Liver (tissue), 9 donors: Measurements from ENCODE around the gene RGS7. TPM values are rescaled to one million over a fixed set of nuclear protein-coding genes. Genes with fewer than 3 reads are reported as not detected.

Source experiments
- DNase-seq: peaks from one replicate; pipeline ENCODE4 v3.0.0-alpha.2; 2017; ENCODE audit warnings: low spot score
- H3K27ac ChIP-seq, 2 donors: one replicate each; pipeline ENCODE4 v1.7.0; 2013; ENCODE audit warnings: inconsistent platforms in 2 of 2, low read length in 2 of 2, control low read depth in 1 of 2, low read depth in 1 of 2, mild to moderate bottlenecking in 1 of 2
- H3K27me3 ChIP-seq, 4 donors: one replicate each; pipeline versions ENCODE4 v1.6.1 to v1.7.0; 2013; ENCODE audit warnings: low read length in 3 of 4, inconsistent platforms in 1 of 4, mild to moderate bottlenecking in 1 of 4, moderate library complexity in 1 of 4; ENCODE audit not compliant: control insufficient read depth in 4 of 4, insufficient read depth in 4 of 4
- H3K36me3 ChIP-seq, 4 donors: one replicate each; pipeline versions ENCODE4 v1.6.1 to v1.7.0; 2013; ENCODE audit warnings: low read length in 3 of 4, mild to moderate bottlenecking in 3 of 4, low read depth in 1 of 4, moderate library complexity in 1 of 4; ENCODE audit not compliant: control insufficient read depth in 4 of 4, insufficient read depth in 3 of 4
- H3K4me1 ChIP-seq, 4 donors: one replicate each; pipeline versions ENCODE4 v1.6.1 to v1.7.0; 2013; ENCODE audit warnings: low read length in 3 of 4, mild to moderate bottlenecking in 3 of 4, moderate library complexity in 1 of 4; ENCODE audit not compliant: control insufficient read depth in 4 of 4, insufficient read depth in 4 of 4
- H3K4me3 ChIP-seq, 3 donors: one replicate each; pipeline versions ENCODE4 v1.6.1 to v1.7.0; 2013; ENCODE audit warnings: low read length in 3 of 3, control low read depth in 1 of 3, low read depth in 1 of 3, mild to moderate bottlenecking in 1 of 3
- H3K9ac ChIP-seq, 2 donors: one replicate each; pipeline ENCODE4 v1.7.0; 2013; ENCODE audit warnings: low read length in 2 of 2, mild to moderate bottlenecking in 2 of 2, moderate library complexity in 2 of 2, control low read depth in 1 of 2, low read depth in 1 of 2
- H3K9me3 ChIP-seq, 4 donors: one replicate each; pipeline versions ENCODE4 v1.6.1 to v1.7.0; 2013; ENCODE audit warnings: low read length in 3 of 4; ENCODE audit not compliant: control insufficient read depth in 4 of 4
- ATF3 ChIP-seq: IDR thresholded peaks from 2 replicates; pipeline ENCODE4 v1.6.1; 2016; ENCODE audit warnings: antibody characterized with exemption
- CTCF ChIP-seq: fragments of 150-350 bp; IDR thresholded peaks from 2 replicates; pipeline ENCODE4 v1.5.1; 2017; ENCODE audit warnings: improper control_type of control experiment, low read depth, low read length; ENCODE audit not compliant: missing input control
- EGR1 ChIP-seq, 2 donors: IDR thresholded peaks; 2 replicates each; pipeline ENCODE4 v1.6.1; 2016 to 2018; ENCODE audit warnings: antibody characterized with exemption in 2 of 2, low read depth in 2 of 2
- FOXA1 ChIP-seq: IDR thresholded peaks from 2 replicates; pipeline ENCODE4 v1.6.1; 2016; ENCODE audit warnings: antibody characterized with exemption
- FOXA2 ChIP-seq: IDR thresholded peaks from 2 replicates; pipeline ENCODE4 v1.6.1; 2016; ENCODE audit warnings: antibody characterized with exemption
- GABPA ChIP-seq, 2 donors: IDR thresholded peaks in 1 of 2; conservative IDR thresholded peaks in 1 of 2; 2 replicates each; pipeline ENCODE4 v1.6.1; 2016; ENCODE audit warnings: antibody characterized with exemption in 2 of 2, mild to moderate bottlenecking in 1 of 2, moderate library complexity in 1 of 2
- JUND ChIP-seq, 2 donors: IDR thresholded peaks; 2 replicates each; pipeline ENCODE4 v1.6.1; 2016; ENCODE audit warnings: antibody characterized with exemption in 2 of 2
- MAX ChIP-seq: IDR thresholded peaks from 2 replicates; pipeline ENCODE4 v1.6.1; 2016; ENCODE audit warnings: antibody characterized with exemption
- NR2F2 ChIP-seq: IDR thresholded peaks from 2 replicates; pipeline ENCODE4 v1.6.1; 2016; ENCODE audit warnings: antibody characterized with exemption
- RAD21 ChIP-seq, 2 donors: IDR thresholded peaks; 2 replicates each; pipeline ENCODE4 v1.6.1; 2016; ENCODE audit warnings: antibody characterized with exemption in 2 of 2, mild to moderate bottlenecking in 2 of 2
- RXRA ChIP-seq, 2 donors: IDR thresholded peaks; 2 replicates each; pipeline ENCODE4 v1.6.1; 2017 to 2018; ENCODE audit warnings: antibody characterized with exemption in 2 of 2, mild to moderate bottlenecking in 1 of 2
- SP1 ChIP-seq: IDR thresholded peaks from 2 replicates; pipeline ENCODE4 v1.6.1; 2018; ENCODE audit warnings: antibody characterized with exemption, mild to moderate bottlenecking
- TAF1 ChIP-seq: conservative IDR thresholded peaks from 2 replicates; pipeline ENCODE4 v1.6.1; 2016; ENCODE audit warnings: antibody characterized with exemption, mild to moderate bottlenecking
- WGBS: extraction: QIAGEN DNeasy Blood & Tissue Kit; methylation state at CpG from one replicate; pipeline ENCODE4 v1.1.7; 2013; 5-methylcytosine and 5-hydroxymethylcytosine counted together
- polyA plus RNA-seq, 2 donors: library from polyadenylated mRNA; stranded (reverse) in 1 of 2; unstranded in 1 of 2; fragments of 200-250 nt in 1 of 2; fragments of >200 nt in 1 of 2; fragmentation: Nextera tagmentation in 1 of 2; extraction: Ambion mirVana in 1 of 2; gene quantifications; one replicate each; pipeline versions ENCODE4 v1.2.1 to v1.2.3, GENCODE V29; 2013 to 2015
- total RNA-seq, 2 donors: library from RNA; depleted of rRNA; stranded (reverse); fragments of >200 nt; gene quantifications; one replicate each; pipeline ENCODE4 v1.2.3, GENCODE V29; 2014
- TF ChIP-seq, protein P1 (sequence below): IDR thresholded peaks from 2 replicates; pipeline ENCODE4 v1.6.1; 2016; ENCODE audit warnings: antibody characterized with exemption
- TF ChIP-seq, protein P2 (sequence below): IDR thresholded peaks from 2 replicates; pipeline ENCODE4 v1.6.1; 2016; ENCODE audit warnings: antibody characterized with exemption, mild to moderate bottlenecking
- donor health status: healthy.
- donor health status: healthy.
- donor health status: healthy.
- donor health status: healthy.
- donor health status: healthy.

The RGS7 gene
- total and polyA plus RNA-seq, 4 donors = 0.05 to 0.18 TPM; not detected in 2

DNA sequence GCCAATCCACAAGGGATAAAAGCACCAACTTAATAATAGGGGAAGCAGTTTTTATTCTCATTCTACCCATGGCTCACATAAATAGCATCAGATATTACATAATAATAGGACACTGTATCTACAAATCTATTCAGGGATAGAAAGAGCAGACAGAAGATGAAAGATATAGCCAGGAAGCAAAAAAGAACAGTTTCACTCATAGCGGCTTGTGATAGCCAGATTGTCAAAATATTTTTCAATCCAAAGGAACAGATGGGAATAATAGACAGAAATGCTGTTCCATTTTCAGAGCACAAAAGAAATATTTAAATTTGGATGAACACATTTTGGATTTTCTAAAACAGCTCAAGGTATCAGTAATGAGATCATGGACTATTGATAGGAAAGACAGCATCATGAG, 512.5 kb downstream of the RGS7 start:
- H3K9me3 ChIP-seq = no peaks in the 10 kb centered on the region
- no peak overlapping the region for H3K4me3 ChIP-seq
- no peaks in the 10 kb centered on the region for H3K27me3 ChIP-seq
- H3K9ac ChIP-seq = no peak overlapping the region
- no peak for DNase-seq
- H3K27ac ChIP-seq = no peak overlapping the region
- no peaks in the 10 kb centered on the region for H3K4me1 ChIP-seq
- 97% methylated on average over 1 of the region's 1 CpG for WGBS
- no peak for TF ChIP-seq NR2F2
- TF ChIP-seq, protein P1, sequence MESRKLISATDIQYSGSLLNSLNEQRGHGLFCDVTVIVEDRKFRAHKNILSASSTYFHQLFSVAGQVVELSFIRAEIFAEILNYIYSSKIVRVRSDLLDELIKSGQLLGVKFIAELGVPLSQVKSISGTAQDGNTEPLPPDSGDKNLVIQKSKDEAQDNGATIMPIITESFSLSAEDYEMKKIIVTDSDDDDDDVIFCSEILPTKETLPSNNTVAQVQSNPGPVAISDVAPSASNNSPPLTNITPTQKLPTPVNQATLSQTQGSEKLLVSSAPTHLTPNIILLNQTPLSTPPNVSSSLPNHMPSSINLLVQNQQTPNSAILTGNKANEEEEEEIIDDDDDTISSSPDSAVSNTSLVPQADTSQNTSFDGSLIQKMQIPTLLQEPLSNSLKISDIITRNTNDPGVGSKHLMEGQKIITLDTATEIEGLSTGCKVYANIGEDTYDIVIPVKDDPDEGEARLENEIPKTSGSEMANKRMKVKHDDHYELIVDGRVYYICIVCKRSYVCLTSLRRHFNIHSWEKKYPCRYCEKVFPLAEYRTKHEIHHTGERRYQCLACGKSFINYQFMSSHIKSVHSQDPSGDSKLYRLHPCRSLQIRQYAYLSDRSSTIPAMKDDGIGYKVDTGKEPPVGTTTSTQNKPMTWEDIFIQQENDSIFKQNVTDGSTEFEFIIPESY = no peak
- no peak for TF ChIP-seq TAF1
- TF ChIP-seq CTCF = no peak
- TF ChIP-seq JUND (IDR thresholded peaks at IDR 0.05) = no peak
- TF ChIP-seq FOXA1 = no peak
- no peak for TF ChIP-seq FOXA2
- TF ChIP-seq, protein P2, sequence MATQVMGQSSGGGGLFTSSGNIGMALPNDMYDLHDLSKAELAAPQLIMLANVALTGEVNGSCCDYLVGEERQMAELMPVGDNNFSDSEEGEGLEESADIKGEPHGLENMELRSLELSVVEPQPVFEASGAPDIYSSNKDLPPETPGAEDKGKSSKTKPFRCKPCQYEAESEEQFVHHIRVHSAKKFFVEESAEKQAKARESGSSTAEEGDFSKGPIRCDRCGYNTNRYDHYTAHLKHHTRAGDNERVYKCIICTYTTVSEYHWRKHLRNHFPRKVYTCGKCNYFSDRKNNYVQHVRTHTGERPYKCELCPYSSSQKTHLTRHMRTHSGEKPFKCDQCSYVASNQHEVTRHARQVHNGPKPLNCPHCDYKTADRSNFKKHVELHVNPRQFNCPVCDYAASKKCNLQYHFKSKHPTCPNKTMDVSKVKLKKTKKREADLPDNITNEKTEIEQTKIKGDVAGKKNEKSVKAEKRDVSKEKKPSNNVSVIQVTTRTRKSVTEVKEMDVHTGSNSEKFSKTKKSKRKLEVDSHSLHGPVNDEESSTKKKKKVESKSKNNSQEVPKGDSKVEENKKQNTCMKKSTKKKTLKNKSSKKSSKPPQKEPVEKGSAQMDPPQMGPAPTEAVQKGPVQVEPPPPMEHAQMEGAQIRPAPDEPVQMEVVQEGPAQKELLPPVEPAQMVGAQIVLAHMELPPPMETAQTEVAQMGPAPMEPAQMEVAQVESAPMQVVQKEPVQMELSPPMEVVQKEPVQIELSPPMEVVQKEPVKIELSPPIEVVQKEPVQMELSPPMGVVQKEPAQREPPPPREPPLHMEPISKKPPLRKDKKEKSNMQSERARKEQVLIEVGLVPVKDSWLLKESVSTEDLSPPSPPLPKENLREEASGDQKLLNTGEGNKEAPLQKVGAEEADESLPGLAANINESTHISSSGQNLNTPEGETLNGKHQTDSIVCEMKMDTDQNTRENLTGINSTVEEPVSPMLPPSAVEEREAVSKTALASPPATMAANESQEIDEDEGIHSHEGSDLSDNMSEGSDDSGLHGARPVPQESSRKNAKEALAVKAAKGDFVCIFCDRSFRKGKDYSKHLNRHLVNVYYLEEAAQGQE = no peak
- TF ChIP-seq RAD21 (IDR thresholded peaks at IDR 0.05) = no peak
- no peak for TF ChIP-seq MAX
- TF ChIP-seq RXRA (IDR thresholded peaks at IDR 0.05) = no peak
- TF ChIP-seq ATF3 = no peak
- TF ChIP-seq EGR1 (IDR thresholded peaks at IDR 0.05; ENCODE audit: low read depth in 2 of 2) = no peak
- no peak for TF ChIP-seq GABPA (IDR thresholded peaks at IDR 0.05 in 1 of 2, conservative IDR thresholded peaks at IDR 0.05 in 1 of 2)
- TF ChIP-seq SP1 = no peak
- no peaks in the 10 kb centered on the region for H3K36me3 ChIP-seq

- no peak for DNase-seq
- Histone ChIP-seq H3K4me3 (no peak overlapping the region), H3K9ac (no peak overlapping the region), H3K36me3 (no peaks in the 10 kb centered on the region), H3K27ac (no peak overlapping the region), H3K9me3 (no peaks in the 10 kb centered on the region), H3K27me3 (no peaks in the 10 kb centered on the region), H3K4me1 (no peaks in the 10 kb centered on the region)
- 35% methylated on average over 3 of the region's 3 CpGs for WGBS
- TF ChIP-seq NR2F2 = no peak
- TF ChIP-seq GABPA (IDR thresholded peaks at IDR 0.05 in 1 of 2, conservative IDR thresholded peaks at IDR 0.05 in 1 of 2) = no peak
- no peak for TF ChIP-seq EGR1 (IDR thresholded peaks at IDR 0.05; ENCODE audit: low read depth in 2 of 2)
Measured at GRCh38 chr1:240843798-240844197, 513.2 kb downstream of the RGS7 start.
